Keratinocyte (primary cell): ENCODE results near the gene NLRX1. TPM values are rescaled to one million over a fixed set of nuclear protein-coding genes. Genes with fewer than 3 reads are reported as not detected.
A peak's percentile ranks its signal among the peaks of the same experiment; 100 is the strongest.

Source experiments
- DNase-seq: peaks from one replicate; pipeline ENCODE4 v3.0.0-alpha.2; 2011; ENCODE audit warnings: low read depth, missing footprints, low spot score
- FAIRE-seq: peaks from 2 replicates; lab custom pipeline; 2011; peaks lifted over from hg19 to GRCh38; lab: Jason Lieb, UNC
- H2AFZ ChIP-seq: 2 replicates; pipeline ENCODE4 v1.6.0; 2012; ENCODE audit warnings: low read length, control low read depth, inconsistent platforms; ENCODE audit not compliant: control insufficient read depth
- H3K27ac ChIP-seq: 2 replicates; pipeline ENCODE4 v1.5.1; 2011; ENCODE audit warnings: low read length; ENCODE audit not compliant: control insufficient read depth, insufficient read depth
- H3K27me3 ChIP-seq: 3 replicates; pipeline ENCODE4 v1.6.0; 2011; ENCODE audit warnings: low read length; ENCODE audit not compliant: control insufficient read depth, insufficient read depth; ENCODE audit errors: extremely low read depth
- H3K36me3 ChIP-seq, 2 experiments: 2 replicates in 1 of 2; 3 replicates in 1 of 2; pipeline ENCODE4 v1.5.1; 2011; ENCODE audit warnings: low read length in 2 of 2, mild to moderate bottlenecking in 1 of 2; ENCODE audit not compliant: control insufficient read depth in 2 of 2, insufficient read depth in 2 of 2; ENCODE audit errors: extremely low read depth in 1 of 2
- H3K4me1 ChIP-seq: 3 replicates; pipeline ENCODE4 v1.5.1; 2011; ENCODE audit warnings: low read length; ENCODE audit not compliant: control insufficient read depth, insufficient read depth; ENCODE audit errors: extremely low read depth
- H3K4me2 ChIP-seq: 3 replicates; pipeline ENCODE4 v1.6.0; 2011; ENCODE audit warnings: low read depth, low read length; ENCODE audit not compliant: control insufficient read depth, insufficient read depth; ENCODE audit errors: extremely low read depth
- H3K4me3 ChIP-seq, 3 experiments: fragments of 200-600 bp in 1 of 3; sonication (generic) in 1 of 3; 2 replicates in 2 of 3; 3 replicates in 1 of 3; pipeline ENCODE4 v1.5.1; 2011 to 2016; ENCODE audit warnings: low read length in 3 of 3, mild to moderate bottlenecking in 3 of 3, control low read depth in 2 of 3, inconsistent platforms in 1 of 3, low read depth in 1 of 3, mixed read lengths in 1 of 3, mixed run types in 1 of 3, moderate library complexity in 1 of 3; ENCODE audit not compliant: control insufficient read depth in 2 of 3, insufficient read depth in 2 of 3; ENCODE audit errors: extremely low read depth in 1 of 3
- H3K79me2 ChIP-seq: 2 replicates; pipeline ENCODE4 v1.6.0; 2012; ENCODE audit warnings: low read length; ENCODE audit not compliant: control insufficient read depth, insufficient read depth
- H3K9ac ChIP-seq: 3 replicates; pipeline ENCODE4 v1.6.0; 2011; ENCODE audit warnings: low read length; ENCODE audit not compliant: control insufficient read depth, insufficient read depth; ENCODE audit errors: extremely low read depth
- H3K9me1 ChIP-seq: 3 replicates; pipeline ENCODE4 v1.6.0; 2011; ENCODE audit warnings: low read length; ENCODE audit not compliant: control insufficient read depth, insufficient read depth; ENCODE audit errors: extremely low read depth
- H3K9me3 ChIP-seq: 2 replicates; pipeline ENCODE4 v1.5.1; 2012; ENCODE audit warnings: low read depth, low read length; ENCODE audit not compliant: control insufficient read depth
- H4K20me1 ChIP-seq: 3 replicates; pipeline ENCODE4 v1.6.0; 2011; ENCODE audit warnings: low read length; ENCODE audit not compliant: control insufficient read depth, insufficient read depth; ENCODE audit errors: extremely low read depth
- CTCF ChIP-seq, 3 experiments: IDR thresholded peaks in 1 of 3; conservative IDR thresholded peaks in 1 of 3; optimal IDR thresholded peaks in 1 of 3; 2 replicates in 2 of 3; 3 replicates in 1 of 3; pipeline versions ENCODE3 to v1.5.1; 2011; ENCODE audit warnings: low read length in 3 of 3, mild to moderate bottlenecking in 3 of 3, moderate library complexity in 2 of 3, control low read depth in 1 of 3, inconsistent platforms in 1 of 3; ENCODE audit not compliant: insufficient read depth in 2 of 3; ENCODE audit errors: extremely low read depth in 1 of 3
- EZH2 ChIP-seq: IDR thresholded peaks from one replicate; pipeline ENCODE4 v1.6.1; 2012; ENCODE audit warnings: inconsistent platforms, mild to moderate bottlenecking, low read length, moderate library complexity
- dilution Hi-C: fragments of 300-500 bp; cut with MboI; formaldehyde crosslinking; loops from one replicate; pipeline ENCODE4 v1.7.0; 2020; ENCODE audit warnings: low sequenced_read_pairs; ENCODE audit not compliant: extremely low pct_ligation_motif_present
- polyA plus RNA-seq, 5 experiments: library from polyadenylated mRNA; depleted of rRNA in 3 of 5; stranded (reverse) in 3 of 5; stranded (forward) in 1 of 5; unstranded in 1 of 5; fragments of >200 nt; gene quantifications; 1 replicate in 1 of 5; 2 replicates in 3 of 5; 3 replicates in 1 of 5; pipeline versions ENCODE4 v1.2.1 to v1.2.3, GENCODE V29; 2011 to 2012; ENCODE audit warnings: missing spikeins in 2 of 5, low read depth in 1 of 5, low replicate concordance in 1 of 5

NLRX1 gene
- polyA plus RNA-seq, 1 donor (not counting 4 experiments of a cell fraction or from before 2014, with no cell fraction given) = 8.1 TPM

DNA sequence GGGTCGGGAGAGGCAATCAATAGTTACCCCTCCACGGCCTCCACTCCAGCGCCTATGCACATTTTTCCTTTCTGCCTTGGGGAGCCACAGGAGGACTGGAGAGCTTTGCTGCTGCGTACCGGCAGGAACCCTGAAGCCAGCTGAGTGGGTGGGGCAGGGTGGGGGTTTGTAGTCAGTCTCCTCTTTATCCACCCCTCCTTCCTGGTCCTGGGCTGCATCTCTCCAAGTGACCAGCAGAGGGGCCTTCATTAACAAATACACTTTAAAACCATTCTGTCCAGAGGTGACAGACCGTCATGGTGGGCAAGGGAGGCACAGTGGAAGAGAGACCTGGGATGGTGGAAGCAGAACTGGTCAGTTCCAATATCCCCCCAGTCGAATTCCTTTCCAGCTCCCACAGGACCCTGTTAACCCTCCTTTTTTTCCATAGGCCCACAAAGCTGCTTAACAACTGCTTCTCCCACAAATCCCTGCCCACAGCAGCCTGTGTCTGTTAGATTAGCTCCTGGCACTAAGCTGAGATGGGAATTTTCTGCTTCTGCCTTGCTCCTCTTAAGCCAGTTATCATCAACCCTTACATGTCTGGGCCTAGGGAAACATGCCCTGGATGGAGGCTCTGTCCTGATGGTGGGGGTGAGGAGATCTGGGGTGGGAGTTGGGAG, 23.6 kb upstream of the NLRX1 start:
- no peaks in the 10 kb centered on the region for H3K79me2 ChIP-seq
- peaks cover 19% of the 10 kb centered on the region for H3K27me3 ChIP-seq
- no peaks in the 10 kb centered on the region for H4K20me1 ChIP-seq
- TF ChIP-seq CTCF (optimal IDR thresholded peaks at IDR 0.05 in 1 of 3, IDR thresholded peaks at IDR 0.05 in 1 of 3, conservative IDR thresholded peaks at IDR 0.05 in 1 of 3; ENCODE audit: extremely low read depth in 1 of 3, insufficient read depth in 2 of 3, low read length in 3 of 3) (peak; percentile 56 to 61 (median 57)), EZH2 (no peak)
- no peaks in the 10 kb centered on the region for H3K9me3 ChIP-seq
- no peaks in the 10 kb centered on the region for H3K36me3 ChIP-seq
- no peak overlapping the region for H3K27ac ChIP-seq
- no peak overlapping the region for H3K9ac ChIP-seq
- H3K9me1 ChIP-seq = no peaks in the 10 kb centered on the region
- FAIRE-seq (peak; percentile 71), DNase-seq (no peak)
- dilution Hi-C loops = no loop called here
- H2AFZ ChIP-seq = no peak overlapping the region
- H3K4me2 ChIP-seq = no peak overlapping the region
- H3K4me1 ChIP-seq = peaks cover 9% of the 10 kb centered on the region
- no peak overlapping the region for H3K4me3 ChIP-seq

DNA sequence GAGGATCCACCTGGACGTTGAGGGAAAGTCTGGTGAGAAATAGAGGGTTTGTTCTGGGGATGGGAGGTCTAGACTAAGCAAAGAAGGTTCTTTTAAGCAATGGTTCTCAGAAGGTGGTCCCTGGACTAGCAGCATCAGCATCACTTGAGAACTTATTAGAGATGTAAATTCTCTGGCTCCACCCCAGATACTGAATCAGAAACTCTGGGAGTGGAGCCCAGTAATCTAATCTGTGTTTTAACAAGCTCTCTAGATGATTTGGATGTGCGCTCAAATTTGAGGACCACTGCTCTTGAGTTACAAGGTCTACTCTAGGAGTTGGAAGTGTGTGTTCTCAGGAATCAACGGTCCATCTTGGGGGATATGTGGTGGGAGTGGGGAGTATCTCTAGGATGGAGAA, 23.0 kb upstream of the NLRX1 start:
- no peak overlapping the region for H3K4me2 ChIP-seq
- dilution Hi-C loops = no loop called here
- no peak overlapping the region for H3K27ac ChIP-seq
- H3K79me2 ChIP-seq = no peaks in the 10 kb centered on the region
- H4K20me1 ChIP-seq = no peaks in the 10 kb centered on the region
- peaks cover 25% of the 10 kb centered on the region for H3K27me3 ChIP-seq
- no peak overlapping the region for H3K4me3 ChIP-seq
- TF ChIP-seq CTCF (optimal IDR thresholded peaks at IDR 0.05 in 1 of 3, IDR thresholded peaks at IDR 0.05 in 1 of 3, conservative IDR thresholded peaks at IDR 0.05 in 1 of 3; ENCODE audit: extremely low read depth in 1 of 3, insufficient read depth in 2 of 3, low read length in 3 of 3) (no peak), EZH2 (no peak)
- H3K36me3 ChIP-seq = no peaks in the 10 kb centered on the region
- H3K9ac ChIP-seq = no peak overlapping the region
- no peak overlapping the region for H2AFZ ChIP-seq
- FAIRE-seq (no peak), DNase-seq (no peak)
- no peaks in the 10 kb centered on the region for H3K9me3 ChIP-seq
- H3K9me1 ChIP-seq = no peaks in the 10 kb centered on the region
- peaks cover 9% of the 10 kb centered on the region for H3K4me1 ChIP-seq
